ENCODE data around the gene FBXO41. TPM values are rescaled to one million over a fixed set of nuclear protein-coding genes. Genes with fewer than 3 reads are reported as not detected.

FBXO41 gene
- total RNA-seq, 1 donor from 2014 or later, result 2.9 TPM

DNA sequence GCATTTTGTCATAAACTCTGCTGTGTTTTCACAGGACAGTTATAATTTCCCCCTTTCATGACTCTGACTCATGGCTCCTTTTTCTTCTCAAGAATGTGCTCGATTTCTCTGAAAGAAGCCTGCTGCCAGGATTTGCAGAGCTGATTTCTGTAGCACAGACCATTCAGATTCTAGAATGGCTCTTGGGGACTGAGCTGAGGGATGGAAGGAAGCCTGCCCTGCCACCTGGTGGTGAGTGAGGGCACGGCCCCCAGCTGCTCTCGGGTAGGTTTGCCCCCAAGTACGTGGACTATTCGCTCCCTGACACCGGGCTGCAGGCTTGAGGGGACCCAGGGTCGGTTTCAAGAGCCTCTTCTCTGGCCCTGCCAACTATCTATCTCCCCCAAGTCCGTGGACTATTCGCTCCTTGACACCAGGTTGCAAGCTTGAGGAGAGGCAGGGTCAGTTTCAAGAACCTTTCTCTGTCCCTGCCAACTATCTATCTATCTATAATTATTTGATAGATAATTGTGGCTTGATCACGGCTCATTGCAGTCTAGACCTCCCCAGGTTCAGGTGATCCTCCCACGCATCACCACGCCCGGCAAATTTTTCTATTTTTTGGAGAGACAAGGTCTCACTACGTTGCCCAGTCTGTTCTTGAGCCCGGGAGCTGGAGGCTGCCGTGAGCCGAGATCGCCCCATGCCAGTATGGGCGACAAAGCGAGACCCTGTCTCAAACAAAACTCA, 71.7 kb downstream of the FBXO41 start:
- DNase-seq (peak; percentile 81), ATAC-seq (peak; percentile 84 to 88)
- TF ChIP-seq CTCF (IDR thresholded peaks at IDR 0.05), result peak; percentile 98
- Histone ChIP-seq H3K27ac (no peak overlapping the region), H3K9me3 (no peaks in the 10 kb centered on the region), H3K36me3 (no peaks in the 10 kb centered on the region), H3K4me1 (peaks cover 19% of the 10 kb centered on the region), H3K27me3 (ENCODE audit: low read depth) (no peaks in the 10 kb centered on the region), H3K4me3 (no peak overlapping the region)
- intact Hi-C loops (cut with DNase I), result no loop called here

DNA sequence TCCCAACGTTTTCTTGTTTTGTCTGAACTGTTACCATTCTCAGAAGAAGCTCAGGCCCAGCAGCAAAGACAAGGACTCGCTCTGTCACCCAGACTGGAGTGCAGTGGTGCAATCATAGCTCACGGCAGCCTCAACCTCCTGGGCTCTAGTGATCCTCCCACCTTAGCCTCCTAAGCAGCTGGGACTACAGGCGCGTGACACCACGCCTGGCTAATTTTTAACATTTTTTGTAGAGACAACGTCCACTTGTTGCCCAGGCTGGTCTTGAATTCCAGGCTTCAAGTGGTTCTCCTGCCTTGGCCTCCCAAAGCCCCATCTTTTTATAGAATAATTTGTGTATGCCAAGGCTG, 72.2 kb downstream of the FBXO41 start:
- H3K9me3 ChIP-seq, result no peaks in the 10 kb centered on the region
- DNase-seq, result no peak
- no peak overlapping the region for H3K27ac ChIP-seq
- intact Hi-C loops (cut with DNase I), result no loop called here
- TF ChIP-seq CTCF (IDR thresholded peaks at IDR 0.05), result no peak
- ATAC-seq, result no peak
- H3K36me3 ChIP-seq, result no peaks in the 10 kb centered on the region
- no peak overlapping the region for H3K4me3 ChIP-seq
- peaks cover 19% of the 10 kb centered on the region for H3K4me1 ChIP-seq
- no peaks in the 10 kb centered on the region for H3K27me3 ChIP-seq (ENCODE audit: low read depth)

DNA sequence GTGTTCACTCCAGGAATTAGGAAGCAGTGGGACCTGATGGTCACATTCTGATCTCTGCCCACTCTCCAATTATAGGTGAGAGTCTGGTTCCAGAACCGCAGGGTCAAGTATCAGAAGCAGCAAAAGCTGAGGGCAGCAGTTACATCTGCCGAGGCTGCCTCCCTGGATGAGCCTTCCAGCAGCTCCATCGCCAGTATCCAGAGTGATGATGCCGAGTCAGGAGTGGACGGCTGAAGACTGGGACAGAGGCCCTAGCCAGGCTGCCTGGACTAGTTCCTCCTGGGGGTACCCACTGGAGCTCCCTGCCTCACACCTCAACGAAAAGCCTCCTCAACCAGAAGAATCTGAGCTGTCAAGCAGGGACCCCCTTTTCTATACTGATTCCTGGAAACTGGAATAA, 73.6 kb downstream of the FBXO41 start:
- no peak for ATAC-seq
- H3K4me1 ChIP-seq, result peaks cover 19% of the 10 kb centered on the region
- intact Hi-C loops (cut with DNase I), result no loop called here
- H3K27me3 ChIP-seq (ENCODE audit: low read depth), result no peaks in the 10 kb centered on the region
- no peak overlapping the region for H3K4me3 ChIP-seq
- H3K36me3 ChIP-seq, result no peaks in the 10 kb centered on the region
- no peak for TF ChIP-seq CTCF (IDR thresholded peaks at IDR 0.05)
- DNase-seq, result no peak
- no peak overlapping the region for H3K27ac ChIP-seq
- H3K9me3 ChIP-seq, result no peaks in the 10 kb centered on the region

- no peak overlapping the region for H3K4me3 ChIP-seq
- peaks cover 17% of the 10 kb centered on the region for H3K4me1 ChIP-seq
- ATAC-seq, result no peak
- no peak for TF ChIP-seq CTCF (IDR thresholded peaks at IDR 0.05)
- H3K27me3 ChIP-seq (ENCODE audit: low read depth), result no peaks in the 10 kb centered on the region
- no peak for DNase-seq
- intact Hi-C loops (cut with DNase I), result no loop called here
- H3K36me3 ChIP-seq, result no peaks in the 10 kb centered on the region
- no peak overlapping the region for H3K27ac ChIP-seq
- H3K9me3 ChIP-seq, result no peaks in the 10 kb centered on the region
Measured at GRCh38 chr2:73210019-73210418, 74.3 kb downstream of the FBXO41 start.

GRCh38 chr2:73208258-73208657, 76.0 kb downstream of the FBXO41 start:
- Histone ChIP-seq H3K27me3 (ENCODE audit: low read depth) (peaks cover 12% of the 10 kb centered on the region), H3K27ac (no peak overlapping the region), H3K9me3 (no peaks in the 10 kb centered on the region), H3K4me1 (peaks cover 9% of the 10 kb centered on the region), H3K36me3 (no peaks in the 10 kb centered on the region), H3K4me3 (no peak overlapping the region)
- no peak for DNase-seq
- TF ChIP-seq CTCF (IDR thresholded peaks at IDR 0.05), result no peak
- intact Hi-C loops (cut with DNase I), result no loop called here
- no peak for ATAC-seq

Measured in lower lobe of right lung (tissue), 2 donors.